ENCODE data around the gene LSM4.

The LSM4 gene

GRCh38 chr19:18259893-18260292 lies 63.0 kb downstream of the LSM4 start:
- TF ChIP-seq CTCF (conservative IDR thresholded peaks at IDR 0.05; ENCODE audit: low read depth, low read length), result no peak
- H3K4me3 ChIP-seq (ENCODE audit: low read length), result no peak overlapping the region
- no peak for DNase-seq (ENCODE audit: low read depth)

GRCh38 chr19:18257503-18258470 lies 65.1 kb downstream of the LSM4 start:
- no peak for TF ChIP-seq CTCF (conservative IDR thresholded peaks at IDR 0.05; ENCODE audit: low read depth, low read length)
- no peak overlapping the region for H3K4me3 ChIP-seq (ENCODE audit: low read length)
- DNase-seq (ENCODE audit: low read depth), result no peak
